ENCODE results near the gene CACNB2.
"Not testable (repeated sequence)": the region's sequence is repeated elsewhere in the genome, so short reads cannot be mapped to it uniquely, and the experiment has no call there.

CACNB2 gene

GRCh38 chr10:18570386-18570785 is 430.2 kb downstream of the CACNB2 start:
- DNase-seq (ENCODE audit: low read depth) = not testable (repeated sequence)

- no peak for DNase-seq (ENCODE audit: low read depth)
Measured at GRCh38 chr10:18571076-18571475, 430.9 kb downstream of the CACNB2 start.

DNA sequence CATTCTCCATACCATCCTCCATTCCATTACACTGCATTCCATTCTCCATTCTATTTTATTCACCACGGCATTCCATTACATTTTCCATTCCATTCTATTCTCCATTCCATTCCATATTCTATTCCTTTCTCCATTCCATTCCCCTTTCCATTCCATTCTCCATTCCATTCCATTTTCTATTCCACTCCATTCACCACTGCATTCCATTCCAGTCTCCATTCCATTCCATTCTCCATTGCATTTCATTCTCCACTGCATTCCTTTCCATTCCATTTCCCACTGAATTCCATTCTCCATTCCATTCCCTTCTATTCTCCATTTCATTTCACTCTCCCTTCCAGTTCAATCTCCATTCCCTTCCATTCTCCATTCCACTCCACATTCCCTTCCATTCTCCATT is 431.6 kb downstream of the CACNB2 start:
- DNase-seq (ENCODE audit: low read depth) = no peak

DNA sequence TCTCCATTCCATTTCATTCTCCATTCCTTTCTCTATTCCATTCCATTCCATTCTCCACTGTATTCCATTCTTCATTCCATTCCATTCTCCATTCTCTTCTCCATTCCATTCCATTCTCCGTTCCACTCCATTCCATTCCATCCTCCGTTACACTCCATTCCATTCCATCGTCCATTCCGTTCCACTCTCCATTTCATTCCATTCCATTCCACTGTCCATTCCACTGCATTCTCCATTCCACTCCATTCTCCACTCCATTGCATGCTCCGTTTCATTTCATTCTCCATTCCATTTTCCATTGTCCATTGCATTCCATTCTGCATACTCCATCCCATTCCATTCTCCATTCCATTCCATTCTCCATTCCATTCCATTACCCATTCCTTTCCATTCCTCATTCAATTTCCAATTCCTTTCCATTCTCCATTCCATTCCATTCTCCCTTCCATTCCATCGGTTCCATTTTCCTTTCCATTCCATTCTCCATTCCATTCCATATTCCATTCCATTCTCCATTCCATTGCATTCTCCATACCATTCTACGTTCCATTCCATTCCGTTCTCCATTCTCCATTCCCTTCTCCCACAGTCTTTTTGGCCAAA is 432.8 kb downstream of the CACNB2 start:
- no peak for DNase-seq (ENCODE audit: low read depth)

DNA sequence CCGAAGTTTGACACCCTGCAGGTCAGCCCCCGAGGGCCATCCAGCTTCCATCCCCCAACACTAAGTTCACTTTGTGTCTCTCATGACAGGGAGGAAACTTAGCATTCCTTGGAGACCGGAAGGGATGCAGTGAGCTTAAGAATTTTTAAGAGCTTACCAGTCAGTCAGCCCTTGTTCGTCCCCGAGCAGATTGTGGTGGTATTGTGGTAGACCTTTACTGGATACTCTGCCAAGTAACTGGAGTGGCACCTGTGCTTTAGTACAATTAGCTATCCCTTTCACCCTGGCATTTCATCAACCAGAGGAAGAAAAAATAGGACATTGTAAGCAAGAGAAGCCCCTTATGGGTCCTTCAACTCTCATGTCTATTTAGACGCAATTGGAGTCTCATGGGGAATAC is 436.4 kb downstream of the CACNB2 start:
- no peak for DNase-seq (ENCODE audit: low read depth)

DNA sequence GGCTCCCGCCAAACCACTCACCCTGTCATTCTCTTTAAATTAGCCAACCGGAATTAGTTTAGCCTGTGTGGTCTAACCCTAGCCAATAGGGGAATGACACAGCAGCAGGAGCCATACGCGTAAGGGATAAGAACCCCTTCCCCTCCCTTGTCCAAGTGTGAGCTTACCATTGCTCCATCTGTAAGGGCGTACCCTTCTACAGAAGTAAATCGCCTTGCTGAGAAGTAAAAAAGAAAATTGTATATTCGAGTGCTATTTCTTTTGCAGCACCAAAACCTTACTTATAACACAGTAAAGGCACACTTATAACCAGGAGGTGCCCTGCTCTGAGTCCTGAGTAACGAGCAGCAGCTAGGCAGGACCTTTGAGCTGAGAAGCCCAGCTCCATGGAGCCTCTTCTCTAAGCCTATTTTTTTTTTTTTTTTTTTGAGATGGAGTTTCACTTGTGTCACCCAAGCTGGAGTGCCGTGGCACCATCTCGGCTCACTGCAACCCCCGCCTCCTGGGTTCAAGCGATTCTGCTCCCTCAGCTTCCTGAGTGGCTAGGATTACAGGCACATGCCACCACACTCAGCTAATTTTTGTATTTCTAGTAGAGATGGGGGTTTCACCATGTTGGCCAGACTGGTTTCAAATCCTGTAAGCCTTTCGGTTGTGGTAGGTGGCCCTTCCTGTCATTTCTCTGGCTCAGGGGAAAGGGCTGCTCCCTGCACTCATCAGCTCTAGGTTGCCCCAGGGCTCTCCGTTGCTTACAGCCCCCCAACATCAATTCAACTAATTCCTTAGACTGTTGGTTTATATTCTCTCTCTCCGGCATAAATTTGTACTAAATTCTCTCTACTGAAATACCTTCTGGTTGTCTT is 437.8 kb downstream of the CACNB2 start:
- no peak for DNase-seq (ENCODE audit: low read depth)

DNA sequence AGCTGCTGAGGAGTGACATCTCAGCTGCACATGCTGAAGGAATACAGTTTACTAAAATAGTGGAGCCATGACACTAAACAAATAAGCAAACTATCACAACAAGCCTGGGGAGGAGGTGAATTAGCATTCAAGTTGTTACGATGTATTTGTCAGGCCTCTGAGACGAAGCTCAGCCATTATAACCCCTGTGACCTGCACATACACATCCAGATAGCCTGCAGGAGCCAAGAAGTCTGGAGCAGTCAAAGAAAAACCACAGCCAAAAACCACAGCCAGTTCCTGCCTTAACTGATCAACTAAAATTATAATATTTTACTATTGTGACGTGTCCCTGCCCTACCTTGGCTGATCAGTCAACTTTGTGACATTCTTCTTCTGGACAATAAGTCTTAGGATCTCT is 442.6 kb downstream of the CACNB2 start:
- DNase-seq (ENCODE audit: low read depth) = no peak

DNA sequence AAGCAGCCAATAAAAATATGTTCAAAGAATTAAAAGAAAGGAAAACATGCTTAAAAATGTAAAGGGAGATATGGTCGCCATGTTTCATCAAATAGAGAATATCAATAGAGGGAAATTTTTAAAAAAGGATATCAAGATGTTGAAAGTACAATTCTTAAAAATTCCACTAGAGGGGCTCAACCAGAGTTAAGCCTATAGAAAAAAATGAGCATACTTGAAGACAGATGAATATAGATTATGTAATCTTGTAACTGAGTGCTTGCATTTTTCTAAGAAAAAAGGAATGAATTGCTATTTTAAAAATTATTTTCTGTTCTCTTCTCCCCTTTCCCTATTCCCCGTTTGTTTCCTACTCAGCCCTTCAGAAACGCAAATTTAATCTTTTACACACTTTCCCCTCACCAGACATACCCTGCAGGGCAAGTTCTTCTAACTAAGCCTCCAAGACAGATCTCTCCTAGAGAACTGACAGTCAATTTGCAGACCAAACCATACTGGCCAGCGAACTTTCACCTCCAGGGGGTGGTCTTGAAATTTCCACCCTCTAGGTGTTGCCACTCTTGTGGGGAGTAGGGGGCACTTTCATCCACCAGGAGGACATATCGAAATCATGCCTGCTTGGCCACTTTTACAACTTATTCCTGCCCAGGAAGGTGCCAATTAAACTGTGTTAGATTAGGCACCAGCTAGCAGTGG is 443.5 kb downstream of the CACNB2 start:
- DNase-seq (ENCODE audit: low read depth) = no peak

GRCh38 chr10:18586637-18587036 is 446.4 kb downstream of the CACNB2 start:
- not testable (repeated sequence) for DNase-seq (ENCODE audit: low read depth)

DNA sequence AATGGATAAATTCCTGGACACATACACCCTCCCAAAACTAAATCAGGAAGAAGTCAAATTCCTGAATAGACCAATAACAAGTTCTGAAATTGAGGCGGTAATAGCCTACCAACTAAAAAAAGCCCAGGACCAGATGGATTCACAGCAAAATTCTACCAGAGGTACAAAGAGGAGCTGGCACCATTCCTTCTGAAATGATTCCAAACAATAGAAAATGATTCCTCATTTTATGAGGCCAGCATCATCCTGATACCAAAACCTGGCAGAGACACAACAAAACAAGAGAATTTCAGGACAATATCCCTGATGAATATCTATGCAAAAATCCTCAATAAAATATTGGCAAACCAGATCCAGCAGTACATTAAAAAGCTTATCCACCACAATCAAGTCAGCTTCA is 450.9 kb downstream of the CACNB2 start:
- DNase-seq (ENCODE audit: low read depth) = not testable (repeated sequence)

Data from activated gamma-delta T cell treated with anti-CD3 and anti-CD28 coated beads, Interleukin-2, amount 50 U/mL, for 16 hours (primary cell).